Keratinocyte (primary cell): ENCODE results near the gene CAPN14. TPM values are rescaled to one million over a fixed set of nuclear protein-coding genes. Genes with fewer than 3 reads are reported as not detected.

Source experiments
- DNase-seq: peaks from one replicate; pipeline ENCODE4 v3.0.0-alpha.2; 2011; ENCODE audit warnings: low read depth, missing footprints, low spot score
- FAIRE-seq: peaks from 2 replicates; lab custom pipeline; 2011; peaks lifted over from hg19 to GRCh38; lab: Jason Lieb, UNC
- H2AFZ ChIP-seq: 2 replicates; pipeline ENCODE4 v1.6.0; 2012; ENCODE audit warnings: low read length, control low read depth, inconsistent platforms; ENCODE audit not compliant: control insufficient read depth
- H3K27ac ChIP-seq: 2 replicates; pipeline ENCODE4 v1.5.1; 2011; ENCODE audit warnings: low read length; ENCODE audit not compliant: control insufficient read depth, insufficient read depth
- H3K27me3 ChIP-seq: 3 replicates; pipeline ENCODE4 v1.6.0; 2011; ENCODE audit warnings: low read length; ENCODE audit not compliant: control insufficient read depth, insufficient read depth; ENCODE audit errors: extremely low read depth
- H3K36me3 ChIP-seq, 2 experiments: 2 replicates in 1 of 2; 3 replicates in 1 of 2; pipeline ENCODE4 v1.5.1; 2011; ENCODE audit warnings: low read length in 2 of 2, mild to moderate bottlenecking in 1 of 2; ENCODE audit not compliant: control insufficient read depth in 2 of 2, insufficient read depth in 2 of 2; ENCODE audit errors: extremely low read depth in 1 of 2
- H3K4me1 ChIP-seq: 3 replicates; pipeline ENCODE4 v1.5.1; 2011; ENCODE audit warnings: low read length; ENCODE audit not compliant: control insufficient read depth, insufficient read depth; ENCODE audit errors: extremely low read depth
- H3K4me2 ChIP-seq: 3 replicates; pipeline ENCODE4 v1.6.0; 2011; ENCODE audit warnings: low read depth, low read length; ENCODE audit not compliant: control insufficient read depth, insufficient read depth; ENCODE audit errors: extremely low read depth
- H3K4me3 ChIP-seq, 3 experiments: fragments of 200-600 bp in 1 of 3; sonication (generic) in 1 of 3; 2 replicates in 2 of 3; 3 replicates in 1 of 3; pipeline ENCODE4 v1.5.1; 2011 to 2016; ENCODE audit warnings: low read length in 3 of 3, mild to moderate bottlenecking in 3 of 3, control low read depth in 2 of 3, inconsistent platforms in 1 of 3, low read depth in 1 of 3, mixed read lengths in 1 of 3, mixed run types in 1 of 3, moderate library complexity in 1 of 3; ENCODE audit not compliant: control insufficient read depth in 2 of 3, insufficient read depth in 2 of 3; ENCODE audit errors: extremely low read depth in 1 of 3
- H3K79me2 ChIP-seq: 2 replicates; pipeline ENCODE4 v1.6.0; 2012; ENCODE audit warnings: low read length; ENCODE audit not compliant: control insufficient read depth, insufficient read depth
- H3K9ac ChIP-seq: 3 replicates; pipeline ENCODE4 v1.6.0; 2011; ENCODE audit warnings: low read length; ENCODE audit not compliant: control insufficient read depth, insufficient read depth; ENCODE audit errors: extremely low read depth
- H3K9me1 ChIP-seq: 3 replicates; pipeline ENCODE4 v1.6.0; 2011; ENCODE audit warnings: low read length; ENCODE audit not compliant: control insufficient read depth, insufficient read depth; ENCODE audit errors: extremely low read depth
- H3K9me3 ChIP-seq: 2 replicates; pipeline ENCODE4 v1.5.1; 2012; ENCODE audit warnings: low read depth, low read length; ENCODE audit not compliant: control insufficient read depth
- H4K20me1 ChIP-seq: 3 replicates; pipeline ENCODE4 v1.6.0; 2011; ENCODE audit warnings: low read length; ENCODE audit not compliant: control insufficient read depth, insufficient read depth; ENCODE audit errors: extremely low read depth
- CTCF ChIP-seq, 3 experiments: IDR thresholded peaks in 1 of 3; conservative IDR thresholded peaks in 1 of 3; optimal IDR thresholded peaks in 1 of 3; 2 replicates in 2 of 3; 3 replicates in 1 of 3; pipeline versions ENCODE3 to v1.5.1; 2011; ENCODE audit warnings: low read length in 3 of 3, mild to moderate bottlenecking in 3 of 3, moderate library complexity in 2 of 3, control low read depth in 1 of 3, inconsistent platforms in 1 of 3; ENCODE audit not compliant: insufficient read depth in 2 of 3; ENCODE audit errors: extremely low read depth in 1 of 3
- EZH2 ChIP-seq: IDR thresholded peaks from one replicate; pipeline ENCODE4 v1.6.1; 2012; ENCODE audit warnings: inconsistent platforms, mild to moderate bottlenecking, low read length, moderate library complexity
- dilution Hi-C: fragments of 300-500 bp; cut with MboI; formaldehyde crosslinking; loops from one replicate; pipeline ENCODE4 v1.7.0; 2020; ENCODE audit warnings: low sequenced_read_pairs; ENCODE audit not compliant: extremely low pct_ligation_motif_present
- polyA plus RNA-seq, 5 experiments: library from polyadenylated mRNA; depleted of rRNA in 3 of 5; stranded (reverse) in 3 of 5; stranded (forward) in 1 of 5; unstranded in 1 of 5; fragments of >200 nt; gene quantifications; 1 replicate in 1 of 5; 2 replicates in 3 of 5; 3 replicates in 1 of 5; pipeline versions ENCODE4 v1.2.1 to v1.2.3, GENCODE V29; 2011 to 2012; ENCODE audit warnings: missing spikeins in 2 of 5, low read depth in 1 of 5, low replicate concordance in 1 of 5

Gene CAPN14
- polyA plus RNA-seq, 1 donor (not counting 4 experiments of a cell fraction or from before 2014, with no cell fraction given), result 1.1 TPM

- no peak for TF ChIP-seq CTCF (optimal IDR thresholded peaks at IDR 0.05 in 1 of 3, IDR thresholded peaks at IDR 0.05 in 1 of 3, conservative IDR thresholded peaks at IDR 0.05 in 1 of 3; ENCODE audit: extremely low read depth in 1 of 3, insufficient read depth in 2 of 3, low read length in 3 of 3)
- no peak for TF ChIP-seq EZH2
- Histone ChIP-seq H3K9me3 (no peaks in the 10 kb centered on the region), H2AFZ (no peak overlapping the region), H3K4me2 (no peak overlapping the region), H3K27ac (no peak overlapping the region), H3K27me3 (no peaks in the 10 kb centered on the region), H3K9ac (no peak overlapping the region), H3K9me1 (no peaks in the 10 kb centered on the region), H3K4me3 (no peak overlapping the region), H3K79me2 (no peaks in the 10 kb centered on the region), H3K36me3 (no peaks in the 10 kb centered on the region), H4K20me1 (no peaks in the 10 kb centered on the region), H3K4me1 (peaks cover 12% of the 10 kb centered on the region)
- dilution Hi-C loops, result no loop called here
- FAIRE-seq (no peak), DNase-seq (no peak)
Measured at GRCh38 chr2:31221544-31221943, 4.2 kb upstream of the CAPN14 start.

GRCh38 chr2:31219131-31219969 is 2.0 kb upstream of the CAPN14 start:
- H2AFZ ChIP-seq, result no peak overlapping the region
- no peak overlapping the region for H3K4me3 ChIP-seq
- H3K9me1 ChIP-seq, result no peaks in the 10 kb centered on the region
- no peak for DNase-seq
- no peak overlapping the region for H3K9ac ChIP-seq
- no peaks in the 10 kb centered on the region for H3K27me3 ChIP-seq
- H4K20me1 ChIP-seq, result no peaks in the 10 kb centered on the region
- dilution Hi-C loops, result no loop called here
- peaks cover 11% of the 10 kb centered on the region for H3K4me1 ChIP-seq
- TF ChIP-seq CTCF (optimal IDR thresholded peaks at IDR 0.05 in 1 of 3, IDR thresholded peaks at IDR 0.05 in 1 of 3, conservative IDR thresholded peaks at IDR 0.05 in 1 of 3; ENCODE audit: extremely low read depth in 1 of 3, insufficient read depth in 2 of 3, low read length in 3 of 3) (no peak), EZH2 (no peak)
- H3K79me2 ChIP-seq, result no peaks in the 10 kb centered on the region
- H3K9me3 ChIP-seq, result no peaks in the 10 kb centered on the region
- no peak for FAIRE-seq
- H3K27ac ChIP-seq, result no peak overlapping the region
- no peaks in the 10 kb centered on the region for H3K36me3 ChIP-seq
- H3K4me2 ChIP-seq, result no peak overlapping the region
